GM21528 (cell line): ENCODE measurements around the gene PCDHA9.
"Not testable (repeated sequence)": the region's sequence is repeated elsewhere in the genome, so short reads cannot be mapped to it uniquely, and the experiment has no call there.

Experiments used
- ATAC-seq: cut with Tn5 transposase; IDR thresholded peaks from one replicate; pipeline ENCODE4 v1.9.1; 2021; ENCODE audit warnings: mild to moderate bottlenecking, moderate library complexity; ENCODE audit not compliant: unreplicated experiment, low FRiP score

PCDHA9 gene, protein sequence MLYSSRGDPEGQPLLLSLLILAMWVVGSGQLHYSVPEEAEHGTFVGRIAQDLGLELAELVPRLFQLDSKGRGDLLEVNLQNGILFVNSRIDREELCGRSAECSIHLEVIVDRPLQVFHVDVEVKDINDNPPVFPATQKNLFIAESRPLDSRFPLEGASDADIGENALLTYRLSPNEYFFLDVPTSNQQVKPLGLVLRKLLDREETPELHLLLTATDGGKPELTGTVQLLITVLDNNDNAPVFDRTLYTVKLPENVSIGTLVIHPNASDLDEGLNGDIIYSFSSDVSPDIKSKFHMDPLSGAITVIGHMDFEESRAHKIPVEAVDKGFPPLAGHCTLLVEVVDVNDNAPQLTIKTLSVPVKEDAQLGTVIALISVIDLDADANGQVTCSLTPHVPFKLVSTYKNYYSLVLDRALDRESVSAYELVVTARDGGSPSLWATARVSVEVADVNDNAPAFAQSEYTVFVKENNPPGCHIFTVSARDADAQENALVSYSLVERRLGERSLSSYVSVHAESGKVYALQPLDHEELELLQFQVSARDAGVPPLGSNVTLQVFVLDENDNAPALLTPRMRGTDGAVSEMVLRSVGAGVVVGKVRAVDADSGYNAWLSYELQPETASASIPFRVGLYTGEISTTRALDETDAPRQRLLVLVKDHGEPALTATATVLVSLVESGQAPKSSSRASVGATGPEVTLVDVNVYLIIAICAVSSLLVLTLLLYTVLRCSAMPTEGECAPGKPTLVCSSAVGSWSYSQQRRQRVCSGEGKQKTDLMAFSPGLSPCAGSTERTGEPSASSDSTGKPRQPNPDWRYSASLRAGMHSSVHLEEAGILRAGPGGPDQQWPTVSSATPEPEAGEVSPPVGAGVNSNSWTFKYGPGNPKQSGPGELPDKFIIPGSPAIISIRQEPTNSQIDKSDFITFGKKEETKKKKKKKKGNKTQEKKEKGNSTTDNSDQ

DNA sequence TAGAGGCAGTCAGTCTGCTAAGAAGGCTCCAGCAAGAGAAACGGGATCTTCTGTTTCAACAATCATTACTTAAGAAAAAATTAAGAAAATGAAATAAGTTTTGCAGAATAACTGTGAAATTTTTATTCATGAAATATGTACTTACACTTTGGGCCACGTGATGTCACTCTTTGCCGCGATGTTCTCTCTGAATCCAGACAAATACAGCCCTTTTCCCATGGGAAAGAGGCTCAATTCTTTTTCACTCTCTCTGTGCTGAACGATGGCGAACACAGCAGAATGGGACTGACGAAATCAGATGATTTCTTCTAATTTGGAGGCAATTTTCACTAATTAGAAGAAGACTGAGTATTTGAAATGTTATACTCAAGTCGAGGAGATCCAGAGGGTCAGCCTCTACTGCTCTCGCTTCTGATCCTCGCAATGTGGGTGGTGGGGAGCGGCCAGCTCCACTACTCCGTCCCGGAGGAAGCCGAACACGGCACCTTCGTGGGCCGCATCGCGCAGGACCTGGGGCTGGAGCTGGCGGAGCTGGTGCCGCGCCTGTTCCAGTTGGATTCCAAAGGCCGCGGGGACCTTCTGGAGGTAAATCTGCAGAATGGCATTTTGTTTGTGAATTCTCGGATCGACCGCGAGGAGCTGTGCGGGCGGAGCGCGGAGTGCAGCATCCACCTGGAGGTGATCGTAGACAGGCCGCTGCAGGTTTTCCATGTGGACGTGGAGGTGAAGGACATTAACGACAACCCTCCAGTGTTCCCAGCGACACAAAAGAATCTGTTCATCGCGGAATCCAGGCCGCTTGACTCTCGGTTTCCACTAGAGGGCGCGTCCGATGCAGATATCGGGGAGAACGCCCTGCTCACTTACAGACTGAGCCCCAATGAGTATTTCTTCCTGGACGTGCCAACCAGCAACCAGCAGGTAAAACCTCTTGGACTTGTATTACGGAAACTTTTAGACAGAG, at the start of gene PCDHA9:
Gene PCDHA9 (plus strand): TSS at position 244 of the 964 bp plus-strand sequence. CDS start 114 bp downstream, at position 358.
- not testable (repeated sequence) for ATAC-seq

DNA sequence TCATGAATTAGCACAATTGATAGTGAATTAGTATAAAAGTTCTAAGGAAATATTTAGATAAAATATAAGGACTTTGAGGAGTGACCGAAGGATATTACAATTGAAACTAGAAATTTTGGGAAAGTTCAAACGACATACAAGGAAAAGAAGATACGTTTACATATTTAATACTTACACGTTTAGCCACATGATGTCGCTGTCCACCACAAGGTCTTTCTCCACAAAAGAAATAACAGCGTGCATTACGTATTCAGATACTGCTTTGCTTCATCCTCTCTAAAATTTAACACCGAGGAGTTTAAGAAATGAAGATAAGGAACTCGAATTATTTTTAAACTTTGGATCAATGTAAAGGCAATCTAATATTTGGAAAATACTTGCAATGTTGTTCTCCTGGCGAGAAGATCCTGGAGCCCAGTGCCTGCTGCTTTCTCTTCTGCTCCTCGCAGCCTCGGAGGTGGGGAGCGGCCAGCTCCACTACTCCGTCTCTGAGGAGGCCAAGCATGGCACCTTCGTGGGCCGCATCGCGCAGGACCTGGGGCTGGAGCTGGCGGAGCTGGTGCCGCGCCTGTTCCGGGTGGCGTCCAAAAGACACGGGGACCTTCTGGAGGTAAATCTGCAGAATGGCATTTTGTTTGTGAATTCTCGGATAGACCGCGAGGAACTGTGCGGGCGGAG, 47.2 kb upstream of the PCDHA9 start, which contains the start of gene PCDHA3:
Gene PCDHA3 (plus strand): TSS at position 242 of the 678 bp plus-strand sequence.
- ATAC-seq = no peak

DNA sequence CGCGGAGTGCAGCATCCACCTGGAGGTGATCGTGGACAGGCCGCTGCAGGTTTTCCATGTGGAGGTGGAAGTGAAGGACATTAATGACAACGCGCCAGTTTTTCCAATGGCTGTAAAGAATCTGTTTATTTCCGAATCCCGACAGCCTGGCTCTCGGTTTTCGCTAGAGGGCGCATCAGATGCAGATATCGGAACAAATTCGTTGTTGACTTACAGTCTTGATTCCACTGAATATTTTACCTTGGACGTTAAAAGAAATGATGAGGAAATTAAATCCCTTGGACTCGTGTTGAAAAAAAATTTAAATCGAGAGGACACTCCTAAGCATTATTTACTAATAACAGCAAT, 46.7 kb upstream of the PCDHA9 start:
- ATAC-seq = no peak

- not testable (repeated sequence) for ATAC-seq
Measured at GRCh38 chr5:140802381-140802780, 45.8 kb upstream of the PCDHA9 start.

DNA sequence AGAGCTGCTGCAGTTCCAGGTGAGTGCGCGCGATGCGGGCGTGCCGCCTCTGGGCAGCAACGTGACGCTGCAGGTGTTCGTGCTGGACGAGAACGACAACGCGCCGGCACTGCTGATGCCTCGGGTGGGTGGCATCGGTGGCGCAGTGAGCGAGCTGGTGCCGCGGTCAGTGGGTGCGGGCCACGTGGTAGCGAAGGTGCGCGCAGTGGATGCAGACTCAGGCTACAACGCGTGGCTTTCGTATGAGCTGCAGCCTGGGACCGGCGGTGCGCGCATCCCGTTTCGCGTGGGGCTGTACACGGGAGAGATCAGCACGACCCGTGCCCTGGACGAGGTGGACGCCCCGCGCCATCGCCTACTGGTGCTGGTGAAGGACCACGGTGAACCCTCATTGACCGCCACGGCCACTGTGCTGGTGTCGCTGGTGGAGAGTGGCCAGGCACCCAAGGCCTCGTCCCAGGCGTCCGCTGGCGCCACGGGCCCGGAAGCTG, 45.4 kb upstream of the PCDHA9 start:
- no peak for ATAC-seq

GRCh38 chr5:140806834-140807775, 41.1 kb upstream of the PCDHA9 start, which contains the start of gene PCDHA4:
Gene PCDHA4, plus strand, starts transcription at chr5:140807068.
- no peak for ATAC-seq

DNA sequence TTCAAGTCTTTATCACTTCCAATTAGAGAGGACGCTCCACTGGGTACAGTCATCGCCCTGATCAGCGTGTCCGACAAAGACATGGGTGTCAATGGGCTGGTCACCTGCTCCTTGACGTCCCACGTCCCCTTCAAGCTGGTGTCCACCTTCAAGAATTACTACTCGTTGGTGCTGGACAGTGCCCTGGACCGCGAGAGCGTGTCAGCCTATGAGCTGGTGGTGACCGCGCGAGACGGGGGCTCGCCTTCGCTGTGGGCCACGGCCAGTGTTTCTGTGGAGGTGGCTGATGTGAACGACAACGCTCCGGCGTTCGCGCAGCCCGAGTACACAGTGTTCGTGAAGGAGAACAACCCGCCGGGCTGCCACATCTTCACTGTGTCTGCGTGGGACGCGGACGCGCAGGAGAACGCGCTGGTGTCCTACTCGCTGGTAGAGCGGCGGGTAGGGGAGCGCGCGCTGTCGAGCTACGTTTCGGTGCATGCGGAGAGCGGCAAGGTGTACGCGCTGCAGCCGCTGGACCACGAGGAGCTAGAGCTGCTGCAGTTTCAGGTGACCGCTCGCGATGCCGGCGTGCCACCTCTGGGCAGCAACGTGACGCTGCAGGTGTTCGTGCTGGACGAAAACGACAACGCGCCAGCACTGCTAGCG, 39.8 kb upstream of the PCDHA9 start:
- ATAC-seq = not testable (repeated sequence)

DNA sequence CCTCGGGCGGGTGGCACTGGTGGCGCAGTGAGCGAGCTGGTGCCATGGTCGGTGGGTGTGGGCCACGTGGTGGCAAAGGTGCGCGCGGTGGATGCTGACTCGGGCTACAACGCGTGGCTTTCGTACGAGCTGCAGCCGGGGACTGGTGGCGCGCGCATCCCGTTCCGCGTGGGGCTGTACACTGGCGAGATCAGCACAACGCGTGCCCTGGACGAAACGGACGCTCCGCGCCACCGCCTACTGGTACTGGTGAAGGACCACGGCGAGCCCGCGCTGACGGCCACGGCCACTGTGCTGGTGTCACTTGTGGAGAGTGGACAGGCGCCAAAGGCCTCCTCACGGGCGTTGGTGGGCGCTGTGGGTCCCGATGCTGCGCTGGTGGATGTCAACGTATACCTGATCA, 39.3 kb upstream of the PCDHA9 start:
- ATAC-seq = no peak

DNA sequence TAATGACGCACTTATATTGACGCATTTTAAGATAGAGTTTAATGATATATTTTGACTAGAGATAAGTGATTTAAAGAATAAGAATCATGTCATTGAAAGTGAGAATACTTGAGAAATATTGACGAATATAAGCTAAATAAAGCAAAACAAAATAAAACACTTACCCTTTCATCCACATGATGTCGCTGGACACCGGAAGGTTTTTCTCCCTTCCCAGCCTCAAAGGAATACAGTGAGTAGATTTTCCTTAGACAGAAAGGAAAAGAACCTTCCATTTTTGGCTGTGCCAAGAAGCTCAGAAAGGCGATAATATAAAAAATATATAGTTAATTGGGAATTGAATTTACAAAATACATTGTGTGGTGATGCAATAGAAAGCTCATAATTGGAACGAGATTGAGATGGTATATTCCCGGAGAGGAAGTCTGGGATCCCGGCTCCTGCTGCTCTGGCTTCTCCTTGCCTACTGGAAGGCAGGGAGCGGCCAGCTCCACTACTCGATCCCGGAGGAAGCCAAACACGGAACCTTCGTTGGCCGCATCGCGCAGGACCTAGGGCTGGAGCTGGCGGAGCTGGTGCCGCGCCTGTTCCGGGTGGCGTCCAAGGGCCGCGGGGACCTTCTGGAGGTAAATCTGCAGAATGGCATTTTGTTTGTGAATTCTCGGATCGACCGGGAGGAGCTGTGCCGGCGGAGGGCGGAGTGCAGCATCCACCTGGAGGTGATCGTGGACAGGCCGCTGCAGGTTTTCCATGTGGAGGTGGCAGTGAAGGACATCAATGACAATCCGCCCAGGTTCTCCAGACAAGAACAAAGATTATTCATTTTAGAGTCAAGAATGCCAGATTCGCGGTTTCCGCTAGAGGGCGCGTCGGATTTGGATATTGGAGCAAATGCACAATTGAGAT, 26.6 kb upstream of the PCDHA9 start, which contains the start of gene PCDHA5:
Gene PCDHA5 (plus strand): TSS at position 239 of the 906 bp plus-strand sequence.
- no peak for ATAC-seq

DNA sequence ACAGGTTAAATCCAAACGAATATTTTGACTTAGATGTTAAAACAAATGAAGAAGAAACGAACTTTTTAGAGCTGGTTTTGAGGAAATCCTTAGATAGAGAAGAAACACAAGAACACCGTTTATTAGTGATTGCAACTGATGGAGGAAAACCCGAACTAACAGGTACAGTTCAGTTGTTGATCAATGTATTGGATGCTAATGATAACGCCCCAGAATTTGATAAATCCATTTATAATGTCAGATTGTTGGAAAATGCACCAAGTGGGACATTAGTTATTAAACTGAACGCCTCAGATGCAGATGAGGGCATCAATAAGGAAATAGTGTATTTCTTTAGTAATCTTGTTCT, 25.9 kb upstream of the PCDHA9 start:
- ATAC-seq = no peak

GRCh38 chr5:140822969-140823368, 25.2 kb upstream of the PCDHA9 start:
- ATAC-seq = not testable (repeated sequence)

GRCh38 chr5:140823475-140823874, 24.7 kb upstream of the PCDHA9 start:
- ATAC-seq = no peak

GRCh38 chr5:140827704-140828361, 20.3 kb upstream of the PCDHA9 start, which contains the start of gene PCDHA6:
Gene PCDHA6, plus strand, starts transcription at chr5:140827960. Its CDS starts 132 bp downstream, at chr5:140828092.
- no peak for ATAC-seq

DNA sequence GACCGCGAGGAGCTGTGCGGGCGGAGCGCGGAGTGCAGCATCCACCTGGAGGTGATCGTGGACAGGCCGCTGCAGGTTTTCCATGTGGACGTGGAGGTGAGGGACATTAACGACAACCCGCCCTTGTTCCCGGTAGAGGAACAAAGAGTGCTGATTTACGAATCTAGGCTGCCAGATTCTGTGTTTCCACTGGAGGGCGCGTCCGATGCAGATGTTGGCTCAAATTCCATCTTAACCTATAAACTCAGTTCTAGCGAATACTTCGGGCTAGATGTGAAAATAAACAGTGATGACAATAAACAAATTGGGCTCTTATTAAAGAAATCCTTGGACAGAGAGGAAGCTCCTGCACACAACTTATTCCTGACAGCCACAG, 19.8 kb upstream of the PCDHA9 start:
- no peak for ATAC-seq

GRCh38 chr5:140829511-140830501, 18.4 kb upstream of the PCDHA9 start:
- not testable (repeated sequence) for ATAC-seq
